Muscle layer of duodenum (tissue), 2 donors: ENCODE data around the gene GABRB1.

Experiments used
- H3K27ac ChIP-seq: one replicate; pipeline ENCODE4 v1.7.0; 2013; ENCODE audit warnings: mild to moderate bottlenecking, low read length
- H3K27me3 ChIP-seq: one replicate; pipeline ENCODE4 v1.7.0; 2013; ENCODE audit warnings: low read depth, mild to moderate bottlenecking, control low read depth, low read length
- H3K36me3 ChIP-seq, 2 donors: one replicate each; pipeline ENCODE4 v1.7.0; 2013; ENCODE audit warnings: low read length in 2 of 2, control low read depth in 1 of 2, mild to moderate bottlenecking in 1 of 2; ENCODE audit not compliant: insufficient read depth in 2 of 2, control insufficient read depth in 1 of 2
- H3K4me1 ChIP-seq, 2 donors: one replicate each; pipeline ENCODE4 v1.7.0; 2013; ENCODE audit warnings: low read length in 2 of 2, mild to moderate bottlenecking in 2 of 2, control low read depth in 1 of 2, moderate library complexity in 1 of 2; ENCODE audit not compliant: insufficient read depth in 2 of 2, control insufficient read depth in 1 of 2
- H3K4me3 ChIP-seq, 2 donors: one replicate each; pipeline ENCODE4 v1.7.0; 2013; ENCODE audit warnings: low read length in 2 of 2, low read depth in 1 of 2, mild to moderate bottlenecking in 1 of 2
- H3K9me3 ChIP-seq, 2 donors: one replicate each; pipeline ENCODE4 v1.7.0; 2013; ENCODE audit warnings: low read length in 2 of 2, control low read depth in 1 of 2, mild to moderate bottlenecking in 1 of 2; ENCODE audit not compliant: control insufficient read depth in 1 of 2
- donor health status: healthy.

Gene GABRB1

DNA sequence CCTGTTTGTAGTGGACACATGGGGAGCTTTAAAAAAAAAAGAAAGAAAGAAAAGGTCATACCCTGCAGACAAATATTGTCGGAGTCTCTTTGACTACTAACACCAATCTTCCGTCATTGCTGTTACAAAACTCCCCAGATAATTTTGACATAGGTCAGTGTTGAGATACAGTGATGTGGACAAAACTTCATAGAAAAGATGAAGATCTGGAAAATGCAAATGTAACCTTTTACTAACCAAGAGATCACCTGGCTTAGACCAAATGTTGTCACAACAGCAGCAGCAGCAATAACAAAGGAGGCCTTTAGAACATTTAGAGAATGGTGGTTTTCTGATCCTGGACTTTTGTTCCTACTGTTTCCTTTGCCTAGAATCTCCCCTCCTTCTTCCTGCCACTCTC is 440.2 kb downstream of the GABRB1 start:
- H3K4me3 ChIP-seq = no peak overlapping the region
- H3K36me3 ChIP-seq = no peaks in the 10 kb centered on the region
- H3K27me3 ChIP-seq = no peaks in the 10 kb centered on the region
- no peaks in the 10 kb centered on the region for H3K4me1 ChIP-seq
- H3K27ac ChIP-seq = no peak overlapping the region
- H3K9me3 ChIP-seq = no peaks in the 10 kb centered on the region

DNA sequence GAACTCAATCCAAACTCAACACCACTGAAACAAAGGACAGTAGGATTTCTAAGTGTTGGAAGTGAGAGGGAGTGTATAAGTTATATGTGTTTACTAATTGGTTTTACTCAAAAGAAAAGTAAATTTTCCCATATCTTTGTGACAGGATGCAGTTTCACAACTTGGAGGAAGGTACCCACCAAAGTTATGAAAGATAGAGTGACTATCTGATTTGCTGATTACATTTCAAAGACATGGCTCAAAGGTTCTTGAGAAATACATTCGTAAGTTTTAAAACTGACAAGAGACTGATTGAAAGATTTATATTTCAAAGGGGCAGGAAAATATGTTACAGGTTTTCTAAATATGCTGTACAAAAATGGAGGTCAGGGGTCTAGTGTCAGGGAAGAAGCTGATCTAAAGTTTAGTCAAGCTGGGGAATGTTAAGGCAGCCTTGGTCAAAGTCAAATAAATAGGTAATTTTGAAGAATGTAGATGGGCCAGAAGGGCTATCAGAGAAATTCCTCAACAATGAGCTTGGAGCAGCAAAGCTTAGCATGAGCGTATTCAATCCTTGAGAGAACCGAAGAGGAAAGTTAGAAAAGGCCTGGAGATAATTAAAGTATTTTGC is 441.9 kb downstream of the GABRB1 start:
- H3K27me3 ChIP-seq = no peaks in the 10 kb centered on the region
- H3K4me1 ChIP-seq = no peaks in the 10 kb centered on the region
- no peaks in the 10 kb centered on the region for H3K36me3 ChIP-seq
- H3K27ac ChIP-seq = no peak overlapping the region
- no peaks in the 10 kb centered on the region for H3K9me3 ChIP-seq
- no peak overlapping the region for H3K4me3 ChIP-seq

- H3K27me3 ChIP-seq = no peaks in the 10 kb centered on the region
- H3K36me3 ChIP-seq = no peaks in the 10 kb centered on the region
- no peaks in the 10 kb centered on the region for H3K9me3 ChIP-seq
- no peak overlapping the region for H3K27ac ChIP-seq
- H3K4me3 ChIP-seq = no peak overlapping the region
- H3K4me1 ChIP-seq = no peaks in the 10 kb centered on the region
Measured at GRCh38 chr4:47474799-47475198, 443.4 kb downstream of the GABRB1 start.

- Histone ChIP-seq H3K36me3 (no peaks in the 10 kb centered on the region), H3K9me3 (no peaks in the 10 kb centered on the region), H3K27me3 (no peaks in the 10 kb centered on the region), H3K4me1 (no peaks in the 10 kb centered on the region), H3K4me3 (no peak overlapping the region), H3K27ac (no peak overlapping the region)
Measured at GRCh38 chr4:47475411-47475810, 444.0 kb downstream of the GABRB1 start.
